OCI-LY7 (cell line): ENCODE results near the gene SARDH. TPM values are rescaled to one million over a fixed set of nuclear protein-coding genes. Genes with fewer than 3 reads are reported as not detected.
A peak's percentile ranks its signal among the peaks of the same experiment; 100 is the strongest.

ENCODE experiments used
- BruUV-seq: library from RNA; stranded (reverse); fragments of 400-500 nt; replicated peaks from 2 replicates; lab custom pipeline; 2021; lab: Mats Ljungman, UMichigan
- CTCF ChIA-PET: fragments of 300-600 bp; sonication (Branson Sonifier 250); formaldehyde crosslinking; loops from one replicate; lab custom pipeline; 2022; ENCODE audit warnings: antibody characterized with exemption; ENCODE audit not compliant: unreplicated experiment; lab: Charles Lee
- POLR2A ChIA-PET: fragments of 300-600 bp; sonication (Branson Sonifier 250); formaldehyde crosslinking; loops from one replicate; lab custom pipeline; 2022; ENCODE audit warnings: antibody characterized with exemption; lab: Charles Lee
- DNase-seq: peaks from one replicate; pipeline ENCODE4 v3.0.0-alpha.2; 2015; ENCODE audit warnings: low spot score
- H2AFZ ChIP-seq: fragments of 200-600 bp; sonication (generic), shearing (Covaris generic); 2 replicates; pipeline ENCODE4 v1.6.1; 2014; ENCODE audit warnings: mild to moderate bottlenecking, antibody characterized with exemption, low read length, moderate library complexity
- H3K27ac ChIP-seq: fragments of 200-600 bp; sonication (generic); 2 replicates; pipeline ENCODE4 v1.5.1; 2014; ENCODE audit warnings: mixed run types, low read depth, mild to moderate bottlenecking, moderate library complexity, low read length, inconsistent platforms; ENCODE audit not compliant: poor library complexity, severe bottlenecking
- H3K36me3 ChIP-seq: fragments of 200-600 bp; sonication (generic); 2 replicates; pipeline ENCODE4 v1.6.1; 2014; ENCODE audit warnings: mild to moderate bottlenecking, antibody characterized with exemption, low read length, moderate library complexity, mixed read lengths; ENCODE audit not compliant: insufficient read depth
- H3K4me1 ChIP-seq: fragments of 200-600 bp; sonication (generic); 2 replicates; pipeline ENCODE4 v1.5.1; 2014; ENCODE audit warnings: mild to moderate bottlenecking, low read length; ENCODE audit not compliant: insufficient read depth, poor library complexity, severe bottlenecking
- H3K4me2 ChIP-seq: fragments of 200-600 bp; sonication (generic); 2 replicates; pipeline ENCODE4 v1.6.1; 2014; ENCODE audit warnings: mild to moderate bottlenecking, low read length
- H3K4me3 ChIP-seq: fragments of 200-600 bp; sonication (generic); 2 replicates; pipeline ENCODE4 v1.5.1; 2014; ENCODE audit warnings: mild to moderate bottlenecking, low read depth, low read length; ENCODE audit not compliant: poor library complexity, severe bottlenecking
- H3K79me2 ChIP-seq: fragments of 200-600 bp; sonication (generic); 2 replicates; pipeline ENCODE4 v1.6.1; 2016; ENCODE audit warnings: low read depth, mild to moderate bottlenecking, low read length, moderate library complexity, mixed read lengths; ENCODE audit not compliant: insufficient read depth
- H3K9me2 ChIP-seq: fragments of 200-600 bp; sonication (generic); 2 replicates; pipeline ENCODE4 v1.6.1; 2016; ENCODE audit warnings: mild to moderate bottlenecking, low read length, mixed read lengths; ENCODE audit not compliant: insufficient read depth
- H3K9me3 ChIP-seq: fragments of 200-600 bp; sonication (generic); 2 replicates; pipeline ENCODE4 v1.6.1; 2014; ENCODE audit warnings: mild to moderate bottlenecking, mixed run types, low read length, mixed read lengths
- H4K20me1 ChIP-seq: fragments of 200-600 bp; sonication (generic); 2 replicates; pipeline ENCODE4 v1.6.1; 2014; ENCODE audit warnings: mild to moderate bottlenecking, antibody characterized with exemption, low read length, moderate library complexity, mixed read lengths; ENCODE audit not compliant: insufficient read depth
- EZH2phosphoT487 ChIP-seq: fragments of 200-600 bp; sonication (generic); IDR thresholded peaks from 2 replicates; pipeline ENCODE4 v1.6.1; 2018; ENCODE audit warnings: low read depth, borderline replicate concordance, mild to moderate bottlenecking, mixed run types, antibody characterized with exemption, low read length, moderate library complexity, mixed read lengths
- intact Hi-C: fragments of 100-400 bp; cut with micrococcal nuclease; formaldehyde crosslinking; loops from one replicate; pipeline ENCODE4 v1.10.0; 2022; ENCODE audit not compliant: unreplicated experiment
- total RNA-seq, 2 experiments: library from RNA; depleted of rRNA in 1 of 2; stranded (reverse); fragments of >200 nt in 1 of 2; shearing (Covaris generic) in 1 of 2; gene quantifications; 2 replicates each; pipeline ENCODE4 v1.2.3, GENCODE V29; 2014 to 2022
- TF ChIP-seq, protein P1 (sequence below): fragments of 200-600 bp; sonication (generic); conservative IDR thresholded peaks from 2 replicates; pipeline ENCODE4 v1.5.1; 2014; ENCODE audit warnings: mild to moderate bottlenecking, antibody characterized with exemption, low read length, moderate library complexity, mixed read lengths

Gene SARDH
- total RNA-seq, 2 experiments from 2014 or later: 42.8 to 60.8 TPM

DNA sequence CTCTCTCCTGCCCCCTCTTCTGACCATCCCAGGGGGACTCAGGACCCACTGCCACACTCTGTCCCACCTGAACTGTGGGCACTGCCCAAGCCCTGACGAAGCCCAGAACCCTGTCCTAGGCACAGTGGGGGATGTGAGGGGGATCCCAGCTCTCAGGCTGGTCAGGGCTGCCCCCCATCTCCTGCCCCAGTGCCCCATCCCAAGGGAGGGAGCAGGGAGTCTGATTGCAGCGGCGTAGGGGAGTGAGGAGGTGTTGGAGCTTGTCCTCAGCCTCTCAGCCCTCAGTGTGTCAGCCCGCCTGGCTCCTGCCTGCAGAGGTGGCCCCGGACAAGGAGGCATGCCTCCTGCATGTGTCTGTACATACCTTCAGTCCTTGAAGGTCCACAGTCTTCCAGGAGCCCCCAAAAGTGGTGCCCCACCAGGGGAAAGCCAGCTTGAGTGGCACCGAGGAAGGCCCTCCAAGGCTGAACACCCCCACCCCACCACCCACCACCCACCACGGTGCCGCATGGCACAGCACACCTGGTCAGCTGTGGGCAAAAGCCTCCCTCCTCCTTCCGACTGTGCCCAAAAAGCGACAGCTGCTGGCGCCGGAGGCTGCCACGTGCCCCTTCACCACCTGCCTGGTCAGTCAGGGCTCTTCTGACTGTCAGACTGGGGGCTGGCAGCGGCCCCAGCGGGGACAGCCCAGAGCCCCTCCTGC, 930 bp downstream of the SARDH start:
- ChIA-PET CTCF (no interaction called here), POLR2A (no interaction called here)
- no peaks in the 10 kb centered on the region for H4K20me1 ChIP-seq
- no peak overlapping the region for H2AFZ ChIP-seq
- no peak for DNase-seq
- no peaks in the 10 kb centered on the region for H3K79me2 ChIP-seq
- no peak for TF ChIP-seq EZH2phosphoT487
- TF ChIP-seq, protein P1, sequence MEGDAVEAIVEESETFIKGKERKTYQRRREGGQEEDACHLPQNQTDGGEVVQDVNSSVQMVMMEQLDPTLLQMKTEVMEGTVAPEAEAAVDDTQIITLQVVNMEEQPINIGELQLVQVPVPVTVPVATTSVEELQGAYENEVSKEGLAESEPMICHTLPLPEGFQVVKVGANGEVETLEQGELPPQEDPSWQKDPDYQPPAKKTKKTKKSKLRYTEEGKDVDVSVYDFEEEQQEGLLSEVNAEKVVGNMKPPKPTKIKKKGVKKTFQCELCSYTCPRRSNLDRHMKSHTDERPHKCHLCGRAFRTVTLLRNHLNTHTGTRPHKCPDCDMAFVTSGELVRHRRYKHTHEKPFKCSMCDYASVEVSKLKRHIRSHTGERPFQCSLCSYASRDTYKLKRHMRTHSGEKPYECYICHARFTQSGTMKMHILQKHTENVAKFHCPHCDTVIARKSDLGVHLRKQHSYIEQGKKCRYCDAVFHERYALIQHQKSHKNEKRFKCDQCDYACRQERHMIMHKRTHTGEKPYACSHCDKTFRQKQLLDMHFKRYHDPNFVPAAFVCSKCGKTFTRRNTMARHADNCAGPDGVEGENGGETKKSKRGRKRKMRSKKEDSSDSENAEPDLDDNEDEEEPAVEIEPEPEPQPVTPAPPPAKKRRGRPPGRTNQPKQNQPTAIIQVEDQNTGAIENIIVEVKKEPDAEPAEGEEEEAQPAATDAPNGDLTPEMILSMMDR: no peak
- no peak overlapping the region for H3K4me2 ChIP-seq
- intact Hi-C loops: no loop called here
- H3K27ac ChIP-seq: no peak overlapping the region
- no peaks in the 10 kb centered on the region for H3K36me3 ChIP-seq
- no peak overlapping the region for H3K4me3 ChIP-seq
- BruUV-seq: no TSS peak
- peaks cover 18% of the 10 kb centered on the region for H3K4me1 ChIP-seq
- no peaks in the 10 kb centered on the region for H3K9me2 ChIP-seq
- H3K9me3 ChIP-seq: no peaks in the 10 kb centered on the region

DNA sequence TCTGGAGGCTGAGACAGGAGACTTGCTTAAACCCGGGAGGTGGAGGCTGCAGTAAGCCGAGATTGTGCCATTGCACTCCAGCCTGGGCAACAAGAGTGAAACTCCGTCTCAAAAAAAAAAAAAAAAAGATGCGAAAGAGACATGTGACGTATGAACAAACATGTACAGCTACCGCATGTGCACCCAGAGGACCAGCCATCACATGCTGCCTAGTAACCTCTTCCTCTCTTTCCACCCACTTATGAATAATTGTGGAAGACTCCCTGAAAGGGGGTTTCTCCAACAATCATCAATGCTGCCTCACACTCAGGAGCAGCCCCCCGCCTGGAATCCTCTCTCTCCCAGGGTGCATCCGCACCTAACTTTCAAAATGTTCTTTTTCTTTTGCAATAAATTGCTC, 2.2 kb downstream of the SARDH start:
- CTCF ChIA-PET: interaction anchor here (0.6 kb wide), 1 partner anchor 150 kb away, joined by 4 read pairs; no protein-coding TSS in a partner anchor
- BruUV-seq: no TSS peak
- POLR2A ChIA-PET: no interaction called here

DNA sequence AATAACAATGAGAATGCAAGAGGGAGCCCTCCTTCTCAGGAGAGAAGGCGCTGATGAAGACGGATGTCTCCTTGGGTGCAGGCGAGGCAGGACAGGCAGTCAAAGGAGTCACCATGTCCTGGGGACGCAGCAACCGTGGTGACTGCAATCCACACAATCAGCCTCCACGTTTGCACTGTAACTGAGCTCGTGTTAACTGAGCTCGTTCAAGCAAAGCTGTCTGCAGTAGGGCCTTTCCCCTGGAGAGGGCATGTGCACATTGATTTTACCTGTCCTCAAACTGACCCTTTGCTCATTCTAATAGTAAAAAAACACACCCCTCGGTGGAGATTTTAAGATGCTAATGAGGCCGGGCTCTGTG, 2.8 kb downstream of the SARDH start:
- POLR2A ChIA-PET: no interaction called here
- no TSS peak for BruUV-seq
- H3K27ac ChIP-seq: no peak overlapping the region

More for the DNA sequence above, 2.2 kb downstream of the SARDH start:
- Histone ChIP-seq H3K36me3 (no peaks in the 10 kb centered on the region), H3K4me2 (no peak overlapping the region), H4K20me1 (no peaks in the 10 kb centered on the region), H3K9me2 (no peaks in the 10 kb centered on the region), H2AFZ (no peak overlapping the region), H3K79me2 (no peaks in the 10 kb centered on the region), H3K4me3 (no peak overlapping the region), H3K27ac (no peak overlapping the region), H3K9me3 (no peaks in the 10 kb centered on the region), H3K4me1 (peaks cover 18% of the 10 kb centered on the region)
- TF ChIP-seq, protein P1: no peak
- no peak for TF ChIP-seq EZH2phosphoT487
- intact Hi-C loops: no loop called here
- DNase-seq: no peak

More for the DNA sequence above, 2.8 kb downstream of the SARDH start:
- Histone ChIP-seq H3K4me3 (no peak overlapping the region), H2AFZ (no peak overlapping the region), H3K36me3 (no peaks in the 10 kb centered on the region), H4K20me1 (no peaks in the 10 kb centered on the region), H3K9me2 (no peaks in the 10 kb centered on the region), H3K4me1 (peaks cover 18% of the 10 kb centered on the region), H3K9me3 (no peaks in the 10 kb centered on the region), H3K79me2 (no peaks in the 10 kb centered on the region), H3K4me2 (peak overlapping the region; percentile 31; the same call in 1 of the 2 replicates)
- no peak for TF ChIP-seq EZH2phosphoT487
- TF ChIP-seq, protein P1: no peak
- CTCF ChIA-PET: no interaction called here
- DNase-seq: peak; percentile 13
- intact Hi-C loops: no loop called here
